ENCODE measurements around the gene TMEM234.
"Not testable (repeated sequence)": the region's sequence is repeated elsewhere in the genome, so short reads cannot be mapped to it uniquely, and the experiment has no call there.

DNA sequence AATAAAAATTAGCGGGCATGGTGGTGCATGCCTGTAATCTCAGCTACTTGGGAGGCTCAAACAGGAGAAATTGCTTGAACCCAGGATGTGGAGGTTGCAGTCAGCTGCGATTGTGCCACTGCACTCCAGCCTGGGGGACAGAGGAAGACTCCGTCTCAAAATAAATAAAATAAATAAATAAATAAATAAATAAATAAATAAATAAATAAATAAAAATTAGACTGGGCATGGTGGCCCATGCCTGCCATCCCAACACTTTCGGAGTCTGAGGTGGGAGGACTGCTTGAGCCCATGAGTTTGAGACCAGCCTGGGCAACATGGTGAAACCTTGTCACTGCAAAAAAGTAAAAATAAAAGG lies 41.1 kb upstream of the TMEM234 start:
- TF ChIP-seq, protein P1, sequence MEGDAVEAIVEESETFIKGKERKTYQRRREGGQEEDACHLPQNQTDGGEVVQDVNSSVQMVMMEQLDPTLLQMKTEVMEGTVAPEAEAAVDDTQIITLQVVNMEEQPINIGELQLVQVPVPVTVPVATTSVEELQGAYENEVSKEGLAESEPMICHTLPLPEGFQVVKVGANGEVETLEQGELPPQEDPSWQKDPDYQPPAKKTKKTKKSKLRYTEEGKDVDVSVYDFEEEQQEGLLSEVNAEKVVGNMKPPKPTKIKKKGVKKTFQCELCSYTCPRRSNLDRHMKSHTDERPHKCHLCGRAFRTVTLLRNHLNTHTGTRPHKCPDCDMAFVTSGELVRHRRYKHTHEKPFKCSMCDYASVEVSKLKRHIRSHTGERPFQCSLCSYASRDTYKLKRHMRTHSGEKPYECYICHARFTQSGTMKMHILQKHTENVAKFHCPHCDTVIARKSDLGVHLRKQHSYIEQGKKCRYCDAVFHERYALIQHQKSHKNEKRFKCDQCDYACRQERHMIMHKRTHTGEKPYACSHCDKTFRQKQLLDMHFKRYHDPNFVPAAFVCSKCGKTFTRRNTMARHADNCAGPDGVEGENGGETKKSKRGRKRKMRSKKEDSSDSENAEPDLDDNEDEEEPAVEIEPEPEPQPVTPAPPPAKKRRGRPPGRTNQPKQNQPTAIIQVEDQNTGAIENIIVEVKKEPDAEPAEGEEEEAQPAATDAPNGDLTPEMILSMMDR (conservative IDR thresholded peaks at IDR 0.05; ENCODE audit: low read depth, low read length): not testable (repeated sequence)
- TF ChIP-seq EZH2 (IDR thresholded peaks at IDR 0.05; ENCODE audit: low read length, unreplicated experiment); EZH2phosphoT487 (IDR thresholded peaks at IDR 0.05; ENCODE audit: borderline replicate concordance, low read length): not testable (repeated sequence)
